HS-5 (cell line): Measurements from ENCODE around the gene BTG4.

Experiments
- DNase-seq: peaks from one replicate; pipeline ENCODE4 v3.0.0-alpha.2; 2012; ENCODE audit warnings: low read depth

The BTG4 gene

GRCh38 chr11:111537336-111537860, 25.2 kb upstream of the BTG4 start:
- DNase-seq = no peak

- DNase-seq = no peak
These were observed 23.1 kb upstream of the BTG4 start for GRCh38 chr11:111535281-111535680.

- no peak for DNase-seq
These were observed 20.2 kb upstream of the BTG4 start for GRCh38 chr11:111532365-111532709.

- no peak for DNase-seq
These were observed 19.6 kb upstream of the BTG4 start for GRCh38 chr11:111531687-111532364.

- no peak for DNase-seq
These were observed 18.9 kb upstream of the BTG4 start for GRCh38 chr11:111531136-111531535.

GRCh38 chr11:111530091-111530490, 17.9 kb upstream of the BTG4 start:
- DNase-seq = no peak

- no peak for DNase-seq
These were observed 16.4 kb upstream of the BTG4 start for GRCh38 chr11:111528557-111528956.

GRCh38 chr11:111527279-111527678, 15.1 kb upstream of the BTG4 start:
- DNase-seq = no peak

GRCh38 chr11:111526501-111526900, 14.3 kb upstream of the BTG4 start:
- DNase-seq = peak; percentile 73

- no peak for DNase-seq
These were observed 13.3 kb upstream of the BTG4 start for GRCh38 chr11:111525456-111525855.

- DNase-seq = no peak
These were observed 11.9 kb upstream of the BTG4 start for GRCh38 chr11:111524056-111524455.

- no peak for DNase-seq
These were observed 11.2 kb upstream of the BTG4 start for GRCh38 chr11:111523343-111523742.

GRCh38 chr11:111522426-111522825, 10.2 kb upstream of the BTG4 start:
- DNase-seq = no peak

GRCh38 chr11:111521135-111521534, 8.9 kb upstream of the BTG4 start:
- no peak for DNase-seq

GRCh38 chr11:111520560-111520959, 8.4 kb upstream of the BTG4 start:
- no peak for DNase-seq

GRCh38 chr11:111518668-111519067, 6.5 kb upstream of the BTG4 start:
- no peak for DNase-seq

- DNase-seq = no peak
These were observed 3.4 kb upstream of the BTG4 start for GRCh38 chr11:111515591-111515990.

- no peak for DNase-seq
These were observed 2.2 kb upstream of the BTG4 start, which contains the start of gene HOATZ for GRCh38 chr11:111514216-111515031. HOATZ (plus strand) TSS chr11:111514778; CDS start chr11:111514785, 7 bp downstream.

GRCh38 chr11:111513240-111513605, 1.0 kb upstream of the BTG4 start:
- DNase-seq = no peak

GRCh38 chr11:111510311-111510710, 1.9 kb downstream of the BTG4 start:
- DNase-seq = no peak

GRCh38 chr11:111502611-111503010, 9.6 kb downstream of the BTG4 start:
- no peak for DNase-seq

- DNase-seq = no peak
These were observed 11.7 kb downstream of the BTG4 start for GRCh38 chr11:111500481-111500880.

GRCh38 chr11:111499483-111499882, 12.7 kb downstream of the BTG4 start:
- no peak for DNase-seq
